AG10803 (cell line): ENCODE measurements around the gene PHKB.
A peak's percentile ranks its signal among the peaks of the same experiment; 100 is the strongest.
"Not testable (repeated sequence)": the region's sequence is repeated elsewhere in the genome, so short reads cannot be mapped to it uniquely, and the experiment has no call there.

Experiments used
- DNase-seq: peaks from one replicate; pipeline ENCODE4 v3.0.0; 2010; ENCODE audit warnings: low read depth
- H3K4me3 ChIP-seq: 2 replicates; pipeline ENCODE4 v1.5.1; 2011; ENCODE audit warnings: mild to moderate bottlenecking, low read length, control low read depth
- CTCF ChIP-seq: conservative IDR thresholded peaks from 2 replicates; pipeline ENCODE4 v1.5.1; 2011; ENCODE audit warnings: mild to moderate bottlenecking, low read length, control low read depth, inconsistent platforms

The PHKB gene

GRCh38 chr16:47460711-47461597 is at the start of gene PHKB, which contains the start of gene ITFG1:
PHKB (plus strand) TSS chr16:47461331; CDS start chr16:47461351, 20 bp downstream.
ITFG1 (minus strand) TSS chr16:47461063; CDS start chr16:47461045, 18 bp downstream.
- no peak for TF ChIP-seq CTCF
- DNase-seq: peak; percentile 92
- peak within 1 kb of the TSS; percentile 98 for H3K4me3 ChIP-seq

- TF ChIP-seq CTCF: no peak
- DNase-seq: no peak
- H3K4me3 ChIP-seq: no peak overlapping the region
These were observed 48.1 kb upstream of the PHKB start for GRCh38 chr16:47413041-47413440.

- TF ChIP-seq CTCF: no peak
- DNase-seq: no peak
These were observed 44.3 kb upstream of the PHKB start for GRCh38 chr16:47416869-47417268.

GRCh38 chr16:47424846-47425245 is 36.3 kb upstream of the PHKB start:
- no peak for DNase-seq
- no peak for TF ChIP-seq CTCF
- H3K4me3 ChIP-seq: no peak overlapping the region

More at GRCh38 chr16:47416869-47417268, 44.3 kb upstream of the PHKB start:
- H3K4me3 ChIP-seq: no peak overlapping the region

- H3K4me3 ChIP-seq: no peak overlapping the region
- no peak for TF ChIP-seq CTCF
These were observed 34.3 kb upstream of the PHKB start for GRCh38 chr16:47426806-47427205.

GRCh38 chr16:47431960-47432359 is 29.2 kb upstream of the PHKB start:
- DNase-seq: no peak
- no peak for TF ChIP-seq CTCF
- no peak overlapping the region for H3K4me3 ChIP-seq

More at GRCh38 chr16:47426806-47427205, 34.3 kb upstream of the PHKB start:
- DNase-seq: no peak

- H3K4me3 ChIP-seq, DNase-seq: not testable (repeated sequence)
These were observed 26.9 kb upstream of the PHKB start for GRCh38 chr16:47434274-47434673.

- DNase-seq, H3K4me3 ChIP-seq: not testable (repeated sequence)
These were observed 21.1 kb upstream of the PHKB start for GRCh38 chr16:47440066-47440465.

GRCh38 chr16:47442884-47443283 is 18.2 kb upstream of the PHKB start:
- H3K4me3 ChIP-seq, DNase-seq: not testable (repeated sequence)
